Epithelial cell of proximal tubule (primary cell): ENCODE data around the gene PIK3C2G. TPM values are rescaled to one million over a fixed set of nuclear protein-coding genes. Genes with fewer than 3 reads are reported as not detected.

Source experiments
- DNase-seq: peaks from one replicate; pipeline ENCODE4 v3.0.0-alpha.2; 2011; ENCODE audit warnings: low read depth
- H3K4me3 ChIP-seq: 2 replicates; pipeline ENCODE4 v1.5.1; 2011; ENCODE audit warnings: low read depth, mild to moderate bottlenecking, low read length
- total RNA-seq: library from RNA; depleted of rRNA; stranded (reverse); fragments of >200 nt; gene quantifications from 2 replicates; pipeline ENCODE4 v1.2.3, GENCODE V29; 2015
- TF ChIP-seq, protein P1 (sequence below): conservative IDR thresholded peaks from 2 replicates; pipeline ENCODE4 v1.5.1; 2012; ENCODE audit warnings: low read depth, mild to moderate bottlenecking, low read length

The PIK3C2G gene
- total RNA-seq, 1 donor from 2014 or later, result 0.12 TPM

DNA sequence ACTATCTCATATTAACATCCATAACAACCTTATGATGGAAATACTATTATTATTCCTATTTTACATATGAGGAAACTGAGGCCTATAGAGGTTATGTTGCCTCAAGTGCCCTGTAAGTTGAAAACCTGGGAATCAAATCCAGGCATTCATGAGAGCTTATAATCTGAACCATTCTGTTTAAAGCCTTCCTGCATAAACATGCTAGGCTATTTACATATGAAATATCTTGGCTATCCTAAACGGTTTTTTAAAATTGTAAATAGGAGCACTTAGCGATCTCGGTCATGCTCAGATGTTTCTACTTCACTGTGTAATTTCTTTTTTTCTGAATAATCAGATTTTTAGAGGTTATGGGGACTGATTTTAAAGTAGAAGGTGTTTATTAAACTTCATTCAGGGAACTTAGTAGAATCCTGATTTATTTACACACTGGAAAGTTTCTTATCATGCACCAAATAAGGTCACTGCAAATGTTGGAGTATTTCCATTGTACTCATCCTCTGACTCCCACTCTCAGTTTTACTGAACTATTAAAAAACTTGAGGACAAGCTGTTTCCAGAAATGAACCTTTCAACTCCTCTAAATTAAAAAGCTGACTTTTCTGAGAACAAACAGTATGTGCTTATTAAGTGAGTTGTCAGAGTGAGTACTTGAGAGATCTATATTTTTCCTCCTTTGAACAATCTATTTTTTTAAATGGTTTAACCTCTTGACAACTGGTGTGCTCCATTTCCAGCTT lies 141.7 kb downstream of the PIK3C2G start:
- TF ChIP-seq, protein P1, sequence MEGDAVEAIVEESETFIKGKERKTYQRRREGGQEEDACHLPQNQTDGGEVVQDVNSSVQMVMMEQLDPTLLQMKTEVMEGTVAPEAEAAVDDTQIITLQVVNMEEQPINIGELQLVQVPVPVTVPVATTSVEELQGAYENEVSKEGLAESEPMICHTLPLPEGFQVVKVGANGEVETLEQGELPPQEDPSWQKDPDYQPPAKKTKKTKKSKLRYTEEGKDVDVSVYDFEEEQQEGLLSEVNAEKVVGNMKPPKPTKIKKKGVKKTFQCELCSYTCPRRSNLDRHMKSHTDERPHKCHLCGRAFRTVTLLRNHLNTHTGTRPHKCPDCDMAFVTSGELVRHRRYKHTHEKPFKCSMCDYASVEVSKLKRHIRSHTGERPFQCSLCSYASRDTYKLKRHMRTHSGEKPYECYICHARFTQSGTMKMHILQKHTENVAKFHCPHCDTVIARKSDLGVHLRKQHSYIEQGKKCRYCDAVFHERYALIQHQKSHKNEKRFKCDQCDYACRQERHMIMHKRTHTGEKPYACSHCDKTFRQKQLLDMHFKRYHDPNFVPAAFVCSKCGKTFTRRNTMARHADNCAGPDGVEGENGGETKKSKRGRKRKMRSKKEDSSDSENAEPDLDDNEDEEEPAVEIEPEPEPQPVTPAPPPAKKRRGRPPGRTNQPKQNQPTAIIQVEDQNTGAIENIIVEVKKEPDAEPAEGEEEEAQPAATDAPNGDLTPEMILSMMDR, result no peak
- no peak overlapping the region for H3K4me3 ChIP-seq
- DNase-seq, result no peak

DNA sequence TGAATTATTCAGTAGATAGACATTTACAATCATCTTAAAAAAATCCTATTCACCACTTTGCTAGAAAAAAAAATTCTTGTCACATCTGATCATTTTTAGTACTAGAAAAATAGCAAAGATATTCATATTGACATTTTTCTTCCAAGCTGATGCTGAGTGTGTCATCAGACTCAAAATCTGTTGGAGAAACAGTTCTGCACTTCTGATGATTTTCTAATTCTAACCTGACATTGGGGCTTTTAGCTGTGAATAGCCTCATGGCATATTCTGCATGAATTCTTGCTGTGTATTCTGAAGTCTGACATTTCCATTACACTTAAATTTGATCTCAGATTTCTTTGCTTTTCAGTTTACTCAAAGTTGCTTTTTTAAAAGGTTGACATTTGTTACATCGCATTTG lies 150.1 kb downstream of the PIK3C2G start:
- TF ChIP-seq, protein P1, result no peak
- DNase-seq, result no peak
- no peak overlapping the region for H3K4me3 ChIP-seq

DNA sequence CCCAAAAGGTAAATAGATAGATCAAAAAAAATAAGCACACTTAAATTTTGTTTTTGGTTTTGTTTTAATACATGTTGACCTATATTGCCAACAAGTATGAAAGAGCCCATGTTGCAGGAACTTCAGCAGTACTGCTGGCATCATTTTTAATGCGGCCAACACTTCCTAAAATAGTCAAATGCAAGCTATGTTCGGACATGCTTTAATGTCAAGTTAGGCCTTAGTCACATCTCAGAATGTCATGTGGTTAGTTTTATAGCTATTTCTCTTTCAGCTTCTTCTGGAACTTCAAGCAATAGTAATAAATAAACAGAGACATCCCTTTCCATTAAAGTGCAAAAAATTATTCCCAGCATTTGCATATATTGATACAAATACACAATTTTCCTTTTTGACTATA lies 153.4 kb downstream of the PIK3C2G start:
- no peak for DNase-seq
- H3K4me3 ChIP-seq, result no peak overlapping the region
- TF ChIP-seq, protein P1, result no peak

DNA sequence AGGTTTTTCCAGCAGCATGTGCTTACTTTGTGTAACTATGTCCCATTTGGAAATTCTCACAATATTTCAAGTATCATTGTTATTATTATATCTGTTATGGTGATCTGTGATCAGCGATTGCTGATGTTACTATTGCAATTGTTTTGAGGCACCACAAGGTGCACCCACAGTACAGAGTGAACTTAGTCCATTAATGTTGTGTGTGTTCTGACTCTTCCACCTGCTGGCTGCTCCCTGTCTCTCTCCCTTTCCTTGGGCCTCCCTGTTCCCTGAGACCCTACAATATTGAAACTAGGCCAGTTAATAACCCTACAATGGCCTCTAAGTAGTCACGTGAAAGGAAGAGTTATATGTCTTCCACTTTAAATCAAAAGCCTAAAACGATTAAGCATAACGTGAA lies 153.9 kb downstream of the PIK3C2G start:
- DNase-seq, result no peak
- TF ChIP-seq, protein P1, result no peak

DNA sequence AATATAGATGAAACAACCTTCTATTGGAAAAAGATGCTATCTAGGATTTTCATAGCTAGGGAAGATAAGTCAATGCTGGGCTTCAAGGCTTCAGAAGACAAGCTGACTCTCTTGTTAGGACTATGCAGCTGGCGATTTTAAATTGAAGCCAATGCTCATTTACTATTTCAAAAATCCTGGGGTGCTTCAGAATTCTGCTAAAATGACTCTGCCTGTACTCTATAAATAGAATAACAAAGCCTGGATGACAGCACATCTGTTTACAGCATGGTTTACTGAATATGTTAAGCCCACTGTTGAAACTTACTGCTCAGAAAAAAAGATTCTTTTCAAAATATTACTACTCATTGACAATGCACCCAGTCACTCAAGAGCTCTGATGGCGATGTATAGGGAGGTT lies 155.1 kb downstream of the PIK3C2G start:
- H3K4me3 ChIP-seq, result no peak overlapping the region
- TF ChIP-seq, protein P1, result no peak
- no peak for DNase-seq

More for the DNA sequence above, 153.9 kb downstream of the PIK3C2G start:
- no peak overlapping the region for H3K4me3 ChIP-seq

DNA sequence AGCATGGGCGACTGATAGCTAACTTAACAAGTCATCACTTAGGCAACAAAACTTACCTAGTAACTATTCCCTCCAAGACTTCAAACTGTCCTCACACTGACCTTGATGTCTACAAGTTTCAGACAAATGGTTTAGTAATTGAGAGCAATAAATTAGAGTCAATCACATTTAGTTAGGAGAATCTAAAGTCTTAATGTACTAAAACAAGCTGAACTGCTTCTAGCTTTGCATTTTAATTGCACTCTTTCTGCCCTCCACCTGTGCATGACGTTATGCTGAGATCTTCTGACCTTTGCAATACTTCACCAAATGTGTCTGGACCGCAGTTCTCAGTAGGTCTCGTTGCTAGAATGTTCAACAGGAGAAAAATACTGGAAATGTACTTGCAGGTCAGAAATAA lies 158.0 kb downstream of the PIK3C2G start:
- TF ChIP-seq, protein P1, result no peak
- no peak for DNase-seq
- H3K4me3 ChIP-seq, result no peak overlapping the region

DNA sequence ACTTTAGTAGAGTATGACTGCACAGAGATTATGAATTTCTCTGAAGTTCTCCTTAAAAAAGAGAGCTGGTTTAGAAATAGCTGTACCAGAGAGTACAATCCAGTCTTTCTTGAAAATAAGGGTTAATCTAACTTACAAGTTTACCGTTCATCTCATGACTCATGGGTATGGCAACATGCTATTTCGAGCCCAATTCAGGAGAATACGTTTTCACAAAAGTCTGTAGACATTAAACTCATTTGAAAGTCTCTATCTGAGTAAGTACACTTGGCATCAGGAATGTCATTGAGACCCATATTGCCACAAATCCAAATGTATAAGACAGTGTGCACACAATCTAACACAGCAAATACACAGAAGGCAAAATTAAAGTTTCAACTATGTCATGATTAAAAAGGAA lies 160.5 kb downstream of the PIK3C2G start:
- DNase-seq, result no peak
- TF ChIP-seq, protein P1, result no peak

More for the DNA sequence above, 160.5 kb downstream of the PIK3C2G start:
- no peak overlapping the region for H3K4me3 ChIP-seq
